Astrocyte of the spinal cord (primary cell): Measurements from ENCODE around the gene ISL2.

Experiments
- DNase-seq: peaks from one replicate; pipeline ENCODE4 v3.0.0; 2011; ENCODE audit warnings: low read depth, low spot score
- H3K4me3 ChIP-seq: 2 replicates; pipeline ENCODE4 v1.5.1; 2011; ENCODE audit warnings: low read depth, mild to moderate bottlenecking, low read length, moderate library complexity
- CTCF ChIP-seq: IDR thresholded peaks from 2 replicates; pipeline ENCODE4 v1.5.1; 2012; ENCODE audit warnings: low read depth, mild to moderate bottlenecking, low read length, inconsistent platforms
- in situ Hi-C: cut with HindIII; loops from 2 replicates; pipeline ENCODE4 v1.10.0; 2017; ENCODE audit warnings: low sequenced_read_pairs

Gene ISL2

GRCh38 chr15:76313731-76314130 lies 22.8 kb upstream of the ISL2 start:
- TF ChIP-seq CTCF = no peak
- no peak overlapping the region for H3K4me3 ChIP-seq
- no peak for DNase-seq
- in situ Hi-C loops = no loop called here

- no peak for TF ChIP-seq CTCF
- DNase-seq = no peak
- in situ Hi-C loops = no loop called here
- H3K4me3 ChIP-seq = no peak overlapping the region
Observed at GRCh38 chr15:76320012-76320411, 16.6 kb upstream of the ISL2 start.

DNA sequence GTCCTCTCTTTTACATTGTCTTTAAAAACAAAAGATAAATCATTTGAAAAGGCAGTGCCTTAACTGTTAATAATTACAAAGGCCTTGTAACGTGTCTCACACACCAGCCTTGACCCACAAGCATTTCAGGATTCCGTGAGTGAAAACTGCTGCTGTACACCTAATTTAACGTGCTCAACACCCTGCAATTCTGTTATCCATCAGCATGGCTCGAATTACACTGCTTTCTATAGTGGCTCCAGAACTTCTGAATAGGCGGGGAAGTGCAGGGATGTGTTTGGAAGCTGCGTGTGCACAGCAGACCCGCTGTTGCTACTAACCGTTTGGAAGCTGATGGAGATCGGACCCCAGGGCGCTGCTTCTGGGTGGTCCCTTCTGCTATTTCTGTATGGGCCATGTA lies 15.4 kb upstream of the ISL2 start:
- no peak overlapping the region for H3K4me3 ChIP-seq
- no peak for TF ChIP-seq CTCF
- in situ Hi-C loops = no loop called here
- DNase-seq = no peak

DNA sequence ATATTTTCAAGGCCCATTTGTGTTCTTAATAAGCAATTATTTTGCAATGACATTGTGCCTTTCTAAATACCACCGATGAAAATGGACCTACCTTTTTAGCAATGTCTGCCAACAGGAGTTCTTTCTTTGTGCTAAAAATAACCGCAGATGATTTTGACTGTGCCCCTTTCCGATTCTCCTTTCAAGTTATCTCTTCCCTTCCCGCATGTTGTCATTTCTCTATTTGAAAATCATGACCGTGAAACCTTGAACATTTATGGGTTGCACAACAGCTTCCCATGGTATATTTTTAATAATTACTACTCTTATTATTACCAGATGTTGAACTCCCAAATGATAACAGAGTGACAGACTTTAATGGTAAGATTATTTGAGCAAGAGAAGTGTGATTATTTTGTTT lies 15.0 kb upstream of the ISL2 start:
- no peak overlapping the region for H3K4me3 ChIP-seq
- no peak for TF ChIP-seq CTCF
- no peak for DNase-seq
- in situ Hi-C loops = no loop called here

DNA sequence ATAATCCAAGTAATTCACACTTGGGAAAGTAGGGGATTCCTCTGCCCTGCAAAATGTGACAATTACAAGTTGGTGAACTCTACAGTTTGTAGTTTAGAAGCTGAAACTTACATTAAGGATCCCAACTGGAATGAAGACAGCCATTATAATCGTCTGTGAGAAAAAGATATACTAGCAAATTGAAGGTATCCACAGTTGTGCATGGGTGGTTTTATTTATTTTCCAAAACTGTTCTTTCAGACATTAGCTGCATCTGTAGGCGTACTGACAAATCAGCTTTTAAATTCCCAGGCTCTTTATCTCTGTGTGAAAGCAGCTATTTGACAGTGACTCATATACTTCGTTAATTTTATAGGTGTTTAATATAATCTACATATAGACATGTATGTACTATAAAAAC lies 12.5 kb upstream of the ISL2 start:
- no peak overlapping the region for H3K4me3 ChIP-seq
- DNase-seq = no peak
- TF ChIP-seq CTCF = no peak
- in situ Hi-C loops = no loop called here

GRCh38 chr15:76325704-76326103 lies 10.9 kb upstream of the ISL2 start:
- no peak for TF ChIP-seq CTCF
- in situ Hi-C loops = no loop called here
- DNase-seq = no peak
- H3K4me3 ChIP-seq = no peak overlapping the region
